AG09319 (cell line): ENCODE data around the gene GALT.
A peak's percentile ranks its signal among the peaks of the same experiment; 100 is the strongest.

Source experiments
- DNase-seq: peaks from one replicate; pipeline ENCODE4 v3.0.0-alpha.2; 2010; ENCODE audit warnings: low read depth; ENCODE audit errors: extremely low read depth
- CTCF ChIP-seq: IDR thresholded peaks from 2 replicates; pipeline ENCODE4 v1.5.1; 2011; ENCODE audit warnings: low read depth, mild to moderate bottlenecking, inconsistent platforms, low read length, moderate library complexity

GALT gene

DNA sequence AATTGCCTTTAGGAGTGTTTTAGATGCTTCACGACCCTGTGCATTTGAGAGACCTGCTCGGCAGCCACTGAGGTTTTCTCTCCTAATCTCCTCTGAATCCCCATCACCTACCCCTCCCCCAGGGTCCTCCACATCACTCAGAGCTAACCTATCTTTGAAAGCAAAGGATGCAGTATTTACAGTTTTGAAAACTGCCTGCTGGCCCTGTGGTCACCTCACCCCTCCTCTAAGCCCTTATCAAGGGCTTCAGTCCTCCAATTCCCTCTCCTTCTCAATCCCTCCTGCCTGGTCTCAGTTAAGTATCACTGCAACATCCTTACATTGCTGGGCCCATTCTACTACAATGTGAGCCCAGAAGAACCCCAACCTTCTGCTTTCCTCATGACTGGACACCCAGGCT lies 39.1 kb upstream of the GALT start:
- no peak for DNase-seq
- no peak for TF ChIP-seq CTCF

GRCh38 chr9:34610434-34611206 lies 35.9 kb upstream of the GALT start:
- no peak for DNase-seq
- TF ChIP-seq CTCF: no peak

GRCh38 chr9:34611251-34611810 lies 35.1 kb upstream of the GALT start:
- no peak for TF ChIP-seq CTCF
- DNase-seq: no peak

DNA sequence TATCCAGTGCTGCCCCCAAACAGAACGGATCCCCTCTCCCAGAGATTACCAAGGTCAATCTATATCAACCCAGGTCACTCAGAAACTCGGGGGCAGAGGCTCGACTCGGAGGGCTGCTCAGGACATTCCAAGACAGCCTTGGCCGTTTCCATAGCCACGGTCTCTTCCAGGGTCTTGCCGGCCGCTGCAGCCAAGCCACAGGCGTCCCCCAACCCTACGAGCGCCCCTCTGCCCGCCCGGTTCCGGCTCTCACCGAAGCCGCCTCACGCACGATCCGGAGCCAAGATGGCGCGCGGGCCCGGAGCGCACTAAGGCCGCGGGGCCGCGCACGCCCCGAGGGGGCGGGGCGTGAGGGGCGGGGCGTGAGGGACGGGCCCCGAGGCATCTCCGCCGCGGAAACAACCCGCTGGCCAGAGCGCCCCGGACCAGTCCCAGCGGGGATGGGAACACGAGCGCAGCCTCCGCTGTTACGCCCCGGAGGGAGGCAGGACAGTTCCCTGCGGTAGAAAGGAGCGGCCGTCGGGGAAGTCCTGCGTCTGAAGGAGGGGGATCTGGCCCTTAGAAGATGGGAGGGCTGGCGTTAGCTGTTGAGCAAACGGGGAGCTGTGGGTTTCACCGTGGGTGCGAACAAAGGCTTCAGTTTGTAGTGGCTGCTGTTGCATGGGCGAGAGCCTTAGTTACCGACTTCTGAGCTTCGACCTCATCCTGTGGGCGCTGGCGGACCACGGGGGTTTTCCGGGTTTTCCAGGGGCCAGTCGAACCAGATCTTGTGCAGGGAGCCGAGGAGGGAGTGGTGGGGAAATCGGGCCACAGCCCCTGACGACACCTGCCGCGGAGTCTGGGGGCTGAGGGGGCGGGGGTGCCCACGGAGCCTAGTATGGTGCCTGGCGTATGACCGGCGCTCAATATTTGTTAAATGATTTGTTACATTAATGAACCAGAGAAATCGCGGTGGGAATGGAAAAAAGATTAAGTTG lies 34.4 kb upstream of the GALT start, which contains the start of gene RPP25L:
Gene RPP25L (minus strand): TSS at position 287 of the 977 bp plus-strand sequence. CDS start 801 bp downstream, outside the sequence.
- peak; percentile 38 for DNase-seq
- no peak; the same call in 1 of the 2 replicates for TF ChIP-seq CTCF

DNA sequence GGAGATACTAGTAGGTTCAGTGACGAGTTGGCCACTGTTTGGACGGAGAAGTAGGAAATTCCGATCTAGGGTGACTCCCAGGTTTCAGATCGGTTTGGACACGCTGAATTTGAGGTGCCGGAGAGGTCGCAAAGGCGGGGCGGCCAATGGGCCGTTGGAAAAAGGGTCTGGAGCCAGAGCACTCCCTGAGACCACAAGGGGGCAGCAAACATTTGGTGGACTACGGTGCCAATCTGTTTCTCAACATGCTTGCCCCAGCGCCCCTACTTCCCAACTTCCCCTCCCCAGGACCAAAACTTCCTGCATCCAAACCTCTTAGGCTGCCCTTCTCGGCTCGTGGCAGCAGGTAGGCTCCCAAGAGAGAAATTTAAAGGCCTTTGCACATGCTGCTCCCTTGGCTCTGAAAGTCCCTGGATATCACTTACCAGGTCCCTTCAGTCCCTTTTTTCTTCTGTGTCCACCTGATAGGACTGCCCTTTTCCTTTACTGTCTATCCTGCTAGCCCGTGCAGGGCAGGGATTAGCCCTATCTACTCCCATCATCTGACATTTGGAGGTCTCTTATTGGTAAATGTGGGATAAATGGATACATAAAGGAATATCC lies 33.6 kb upstream of the GALT start:
- peak; percentile 38 for DNase-seq
- TF ChIP-seq CTCF: peak; percentile 90

- DNase-seq: no peak
- no peak for TF ChIP-seq CTCF
Observed at GRCh38 chr9:34615132-34615531, 31.3 kb upstream of the GALT start.
